Measurements from ENCODE around the gene SDK2. TPM values are rescaled to one million over a fixed set of nuclear protein-coding genes. Genes with fewer than 3 reads are reported as not detected.

The SDK2 gene
- total and polyA plus RNA-seq, 9 of the 15 experiments (the other 6 are each of a cell fraction or from before 2014, with no cell fraction given) = 0.04 TPM; not detected in 8

DNA sequence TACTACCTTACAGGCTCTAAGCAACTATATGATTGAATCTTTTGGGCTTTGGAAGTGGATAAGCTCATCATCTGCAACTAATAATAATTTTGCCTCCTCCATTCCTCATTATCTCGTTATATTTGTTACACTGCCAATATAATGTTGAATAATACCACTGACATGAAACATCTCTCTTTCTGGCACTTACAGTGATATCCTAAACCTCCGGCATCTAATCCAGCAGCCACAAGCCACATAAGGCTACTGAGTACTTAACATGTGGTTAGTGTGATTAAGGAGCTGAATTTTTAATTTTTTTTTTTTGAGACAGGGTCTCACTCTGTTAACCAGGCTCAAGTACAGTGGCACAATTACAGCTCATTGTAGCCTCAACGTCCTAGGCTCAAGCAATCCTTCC lies 342.1 kb downstream of the SDK2 start (continued):
- TF ChIP-seq, protein P1, sequence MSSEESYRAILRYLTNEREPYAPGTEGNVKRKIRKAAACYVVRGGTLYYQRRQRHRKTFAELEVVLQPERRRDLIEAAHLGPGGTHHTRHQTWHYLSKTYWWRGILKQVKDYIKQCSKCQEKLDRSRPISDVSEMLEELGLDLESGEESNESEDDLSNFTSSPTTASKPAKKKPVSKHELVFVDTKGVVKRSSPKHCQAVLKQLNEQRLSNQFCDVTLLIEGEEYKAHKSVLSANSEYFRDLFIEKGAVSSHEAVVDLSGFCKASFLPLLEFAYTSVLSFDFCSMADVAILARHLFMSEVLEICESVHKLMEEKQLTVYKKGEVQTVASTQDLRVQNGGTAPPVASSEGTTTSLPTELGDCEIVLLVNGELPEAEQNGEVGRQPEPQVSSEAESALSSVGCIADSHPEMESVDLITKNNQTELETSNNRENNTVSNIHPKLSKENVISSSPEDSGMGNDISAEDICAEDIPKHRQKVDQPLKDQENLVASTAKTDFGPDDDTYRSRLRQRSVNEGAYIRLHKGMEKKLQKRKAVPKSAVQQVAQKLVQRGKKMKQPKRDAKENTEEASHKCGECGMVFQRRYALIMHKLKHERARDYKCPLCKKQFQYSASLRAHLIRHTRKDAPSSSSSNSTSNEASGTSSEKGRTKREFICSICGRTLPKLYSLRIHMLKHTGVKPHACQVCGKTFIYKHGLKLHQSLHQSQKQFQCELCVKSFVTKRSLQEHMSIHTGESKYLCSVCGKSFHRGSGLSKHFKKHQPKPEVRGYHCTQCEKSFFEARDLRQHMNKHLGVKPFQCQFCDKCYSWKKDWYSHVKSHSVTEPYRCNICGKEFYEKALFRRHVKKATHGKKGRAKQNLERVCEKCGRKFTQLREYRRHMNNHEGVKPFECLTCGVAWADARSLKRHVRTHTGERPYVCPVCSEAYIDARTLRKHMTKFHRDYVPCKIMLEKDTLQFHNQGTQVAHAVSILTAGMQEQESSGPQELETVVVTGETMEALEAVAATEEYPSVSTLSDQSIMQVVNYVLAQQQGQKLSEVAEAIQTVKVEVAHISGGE (CRISPR knock-in tag; IDR thresholded peaks at IDR 0.05) = no peak
- TF ChIP-seq CHD1 (IDR thresholded peaks at IDR 0.05; ENCODE audit: low read length) = no peak

DNA sequence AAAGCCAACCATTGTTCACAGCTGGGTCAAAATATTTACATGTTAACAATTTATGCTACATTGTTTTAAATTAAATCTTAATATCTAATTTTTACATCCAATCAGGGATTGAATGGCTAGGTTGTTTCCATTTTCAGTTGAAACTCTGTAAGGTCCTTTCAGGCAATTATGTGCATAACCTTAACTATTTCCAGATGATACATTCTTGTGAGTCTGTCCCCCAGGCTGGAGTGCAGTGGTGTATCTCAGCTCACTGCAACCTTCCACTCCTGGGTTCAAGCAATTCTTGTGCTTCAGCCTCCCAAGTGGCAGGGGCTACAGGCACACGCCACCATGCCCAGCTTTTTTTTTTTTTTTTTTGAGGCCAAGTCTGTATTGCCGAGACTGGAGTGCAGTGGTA lies 342.9 kb downstream of the SDK2 start:
- Histone ChIP-seq H3K36me3 (ENCODE audit: control insufficient read depth, insufficient read depth, low read length) (peaks cover 7% of the 10 kb centered on the region; the same call in 2 of the 3 replicates), H3K4me2 (ENCODE audit: insufficient read depth, low read length) (no peak overlapping the region), H3K27ac (ENCODE audit: extremely low read depth, low read depth, low read length) (no peak overlapping the region), H3K9me1 (ENCODE audit: control insufficient read depth, insufficient read depth, low read length) (no peaks in the 10 kb centered on the region), H2AFZ (ENCODE audit: low read depth, low read length) (no peak overlapping the region), H3K9ac (ENCODE audit: insufficient read depth in 1 of 2, low read depth in 2 of 2, low read length in 2 of 2) (no peak overlapping the region), H3K4me3 (no peak overlapping the region), H3K27me3 (ENCODE audit: control insufficient read depth in 2 of 2, insufficient read depth in 2 of 2, low read length in 2 of 2) (no peaks in the 10 kb centered on the region), H3K79me2 (ENCODE audit: control insufficient read depth, insufficient read depth, low read length) (peaks cover 70% of the 10 kb centered on the region), H3K9me3 (replicated peaks; ENCODE audit: control insufficient read depth, insufficient read depth, low read depth, low read length) (no peaks in the 10 kb centered on the region), H4K20me1 (replicated peaks; ENCODE audit: control insufficient read depth, insufficient read depth, low read length) (no peaks in the 10 kb centered on the region; the same call in 1 of the 2 replicates), H3K4me1 (replicated peaks in 1 of 2; ENCODE audit: control insufficient read depth in 2 of 2, insufficient read depth in 2 of 2, low read length in 2 of 2) (peaks cover 18 to 36% of the 10 kb centered on the region in 2 experiments)
- in situ Hi-C loops (cut with MboI) = no loop called here
- no peak for ATAC-seq
- ChIA-PET CTCF (ENCODE audit: low intra/inter-chr PET ratio) (interaction anchor here (0.7 kb wide), 1 partner anchor 9 kb away, joined by 4 read pairs; no protein-coding TSS in a partner anchor), POLR2A (interaction anchor here (0.7 to 1.2 kb wide), 3 partner anchors 10 to 669 kb away, joined by 3 to 5 read pairs (median 4); no protein-coding TSS in a partner anchor)
- BruUV-seq (replicated peaks) = no TSS peak
- FAIRE-seq = no peak
- intact Hi-C loops (cut with micrococcal nuclease) = no loop called here
- no peak for DNase-seq (ENCODE audit: extremely low read depth in 1 of 4, low spot score in 3 of 4)
- WGBS (ENCODE audit: insufficient coverage, low coverage, missing lambda C conversion rate) = 100% methylated on average over 1 of the region's 2 CpGs
- TF ChIP-seq SAFB (IDR thresholded peaks at IDR 0.05; ENCODE audit: borderline replicate concordance, low read depth, low read length) (no peak), ZNF764 (CRISPR knock-in tag; IDR thresholded peaks at IDR 0.05; ENCODE audit: low read depth) (no peak), HCFC1 (IDR thresholded peaks at IDR 0.05; ENCODE audit: low read depth, low read length) (no peak), RBBP5 (IDR thresholded peaks at IDR 0.05; ENCODE audit: borderline replicate concordance, insufficient read depth, low read length, poor library complexity, severe bottlenecking) (no peak), BRD4 (IDR thresholded peaks at IDR 0.05) (no peak), YY1 (IDR thresholded peaks at IDR 0.05; ENCODE audit: borderline replicate concordance in 1 of 3, control insufficient read depth in 1 of 3, extremely low read depth in 1 of 3, insufficient read depth in 3 of 3, insufficient read length in 1 of 3, insufficient replicate concordance in 2 of 3, low read depth in 1 of 3, low read length in 2 of 3) (no peak), SMARCA4 (IDR thresholded peaks at IDR 0.05) (no peak), ZNF551 (CRISPR knock-in tag; IDR thresholded peaks at IDR 0.05) (no peak), L3MBTL2 (IDR thresholded peaks at IDR 0.05) (no peak), ZNF766 (CRISPR knock-in tag; conservative IDR thresholded peaks at IDR 0.05) (no peak), ZNF79 (CRISPR knock-in tag; IDR thresholded peaks at IDR 0.05; ENCODE audit: low read depth) (no peak), ZNF124 (CRISPR knock-in tag; IDR thresholded peaks at IDR 0.05) (no peak), ZNF143 (CRISPR knock-in tag; IDR thresholded peaks at IDR 0.05) (no peak)
- TF ChIP-seq, protein P2, sequence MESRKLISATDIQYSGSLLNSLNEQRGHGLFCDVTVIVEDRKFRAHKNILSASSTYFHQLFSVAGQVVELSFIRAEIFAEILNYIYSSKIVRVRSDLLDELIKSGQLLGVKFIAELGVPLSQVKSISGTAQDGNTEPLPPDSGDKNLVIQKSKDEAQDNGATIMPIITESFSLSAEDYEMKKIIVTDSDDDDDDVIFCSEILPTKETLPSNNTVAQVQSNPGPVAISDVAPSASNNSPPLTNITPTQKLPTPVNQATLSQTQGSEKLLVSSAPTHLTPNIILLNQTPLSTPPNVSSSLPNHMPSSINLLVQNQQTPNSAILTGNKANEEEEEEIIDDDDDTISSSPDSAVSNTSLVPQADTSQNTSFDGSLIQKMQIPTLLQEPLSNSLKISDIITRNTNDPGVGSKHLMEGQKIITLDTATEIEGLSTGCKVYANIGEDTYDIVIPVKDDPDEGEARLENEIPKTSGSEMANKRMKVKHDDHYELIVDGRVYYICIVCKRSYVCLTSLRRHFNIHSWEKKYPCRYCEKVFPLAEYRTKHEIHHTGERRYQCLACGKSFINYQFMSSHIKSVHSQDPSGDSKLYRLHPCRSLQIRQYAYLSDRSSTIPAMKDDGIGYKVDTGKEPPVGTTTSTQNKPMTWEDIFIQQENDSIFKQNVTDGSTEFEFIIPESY (CRISPR knock-in tag; IDR thresholded peaks at IDR 0.05) = no peak

Data from K562 (cell line).